ENCODE results near the gene RAB26.
"Not testable (repeated sequence)": the region's sequence is repeated elsewhere in the genome, so short reads cannot be mapped to it uniquely, and the experiment has no call there.

RAB26 gene

GRCh38 chr16:2114225-2114624 lies 34.2 kb upstream of the RAB26 start:
- not testable (repeated sequence) for H3K9me3 ChIP-seq (ENCODE audit: insufficient read depth, low read depth, low read length); H3K4me1 ChIP-seq (ENCODE audit: control insufficient read depth in 1 of 2, insufficient read depth in 2 of 2, low read length in 2 of 2); H3K9ac ChIP-seq (ENCODE audit: low read length); H4K91ac ChIP-seq (ENCODE audit: low read depth, low read length); H3K27me3 ChIP-seq (ENCODE audit: insufficient read depth, low read length); H2BK120ac ChIP-seq (ENCODE audit: insufficient read depth, low read length, poor library complexity); H3K18ac ChIP-seq (ENCODE audit: low read length); DNase-seq; H3K14ac ChIP-seq (ENCODE audit: low read length); H2AK5ac ChIP-seq (ENCODE audit: low read length); H3K27ac ChIP-seq (ENCODE audit: low read depth, low read length); H4K8ac ChIP-seq (ENCODE audit: low read depth, low read length); H2BK5ac ChIP-seq (ENCODE audit: low read depth, low read length, poor library complexity); H3K23ac ChIP-seq (ENCODE audit: low read length); H2AFZ ChIP-seq (ENCODE audit: insufficient read depth, low read length, poor library complexity); H3K79me2 ChIP-seq (ENCODE audit: control insufficient read depth, insufficient read depth, low read length, poor library complexity); H3K4me2 ChIP-seq (ENCODE audit: low read length); H3K79me1 ChIP-seq (ENCODE audit: low read length); H3K4me3 ChIP-seq (ENCODE audit: low read depth, low read length); H2BK12ac ChIP-seq (ENCODE audit: low read length); H3K4ac ChIP-seq (ENCODE audit: low read depth, low read length); H4K12ac ChIP-seq (ENCODE audit: low read depth, low read length)
- H3K36me3 ChIP-seq (ENCODE audit: control insufficient read depth in 1 of 2, insufficient read depth in 2 of 2, low read length in 2 of 2): peaks cover 39 to 52% of the 10 kb centered on the region in 2 experiments
- WGBS (ENCODE audit: extremely low coverage, insufficient coverage, insufficient read length): no CpG with 5 or more reads among the region's 26 CpGs

- no CpG with 5 or more reads among the region's 34 CpGs for WGBS (ENCODE audit: extremely low coverage, insufficient coverage, insufficient read length)
Observed at GRCh38 chr16:2114885-2115590, 33.4 kb upstream of the RAB26 start.

GRCh38 chr16:2115591-2115973 lies 32.8 kb upstream of the RAB26 start:
- Histone ChIP-seq H3K36me3 (ENCODE audit: control insufficient read depth in 1 of 2, insufficient read depth in 2 of 2, low read length in 2 of 2) (peaks cover 25 to 38% of the 10 kb centered on the region in 2 experiments), H2BK12ac (ENCODE audit: low read length) (no peak overlapping the region), H2BK5ac (ENCODE audit: low read depth, low read length, poor library complexity) (no peak overlapping the region), H2AK5ac (ENCODE audit: low read length) (no peak overlapping the region), H3K14ac (ENCODE audit: low read length) (no peak overlapping the region), H3K4me3 (ENCODE audit: low read depth, low read length) (no peak overlapping the region), H3K79me2 (ENCODE audit: control insufficient read depth, insufficient read depth, low read length, poor library complexity) (no peaks in the 10 kb centered on the region), H3K27ac (ENCODE audit: low read depth, low read length) (no peak overlapping the region), H3K18ac (ENCODE audit: low read length) (no peak overlapping the region), H4K91ac (ENCODE audit: low read depth, low read length) (no peak overlapping the region), H3K23ac (ENCODE audit: low read length) (no peak overlapping the region), H2AFZ (ENCODE audit: insufficient read depth, low read length, poor library complexity) (no peak overlapping the region), H2BK120ac (ENCODE audit: insufficient read depth, low read length, poor library complexity) (no peak overlapping the region), H4K8ac (ENCODE audit: low read depth, low read length) (no peak overlapping the region), H4K12ac (ENCODE audit: low read depth, low read length) (no peak overlapping the region), H3K4me1 (ENCODE audit: control insufficient read depth in 1 of 2, insufficient read depth in 2 of 2, low read length in 2 of 2) (no peaks in the 10 kb centered on the region), H3K9ac (ENCODE audit: low read length) (no peak overlapping the region), H3K79me1 (ENCODE audit: low read length) (no peaks in the 10 kb centered on the region), H3K4me2 (ENCODE audit: low read length) (no peak overlapping the region), H3K27me3 (ENCODE audit: insufficient read depth, low read length) (no peaks in the 10 kb centered on the region), H3K9me3 (ENCODE audit: insufficient read depth, low read depth, low read length) (no peaks in the 10 kb centered on the region), H3K4ac (ENCODE audit: low read depth, low read length) (no peak overlapping the region)
- no CpG with 5 or more reads among the region's 13 CpGs for WGBS (ENCODE audit: extremely low coverage, insufficient coverage, insufficient read length)
- no peak for DNase-seq

More at GRCh38 chr16:2114885-2115590, 33.4 kb upstream of the RAB26 start:
- not testable (repeated sequence) for H2AK5ac ChIP-seq (ENCODE audit: low read length); H3K4me1 ChIP-seq (ENCODE audit: control insufficient read depth in 1 of 2, insufficient read depth in 2 of 2, low read length in 2 of 2); H4K8ac ChIP-seq (ENCODE audit: low read depth, low read length); H2AFZ ChIP-seq (ENCODE audit: insufficient read depth, low read length, poor library complexity); H3K4me3 ChIP-seq (ENCODE audit: low read depth, low read length); H4K91ac ChIP-seq (ENCODE audit: low read depth, low read length); DNase-seq; H3K23ac ChIP-seq (ENCODE audit: low read length); H2BK12ac ChIP-seq (ENCODE audit: low read length); H3K79me2 ChIP-seq (ENCODE audit: control insufficient read depth, insufficient read depth, low read length, poor library complexity); H3K14ac ChIP-seq (ENCODE audit: low read length); H2BK5ac ChIP-seq (ENCODE audit: low read depth, low read length, poor library complexity); H3K18ac ChIP-seq (ENCODE audit: low read length); H3K9me3 ChIP-seq (ENCODE audit: insufficient read depth, low read depth, low read length); H3K27me3 ChIP-seq (ENCODE audit: insufficient read depth, low read length); H3K4me2 ChIP-seq (ENCODE audit: low read length); H2BK120ac ChIP-seq (ENCODE audit: insufficient read depth, low read length, poor library complexity); H3K4ac ChIP-seq (ENCODE audit: low read depth, low read length); H3K27ac ChIP-seq (ENCODE audit: low read depth, low read length); H4K12ac ChIP-seq (ENCODE audit: low read depth, low read length); H3K79me1 ChIP-seq (ENCODE audit: low read length); H3K9ac ChIP-seq (ENCODE audit: low read length)
- peaks cover 31 to 44% of the 10 kb centered on the region in 2 experiments for H3K36me3 ChIP-seq (ENCODE audit: control insufficient read depth in 1 of 2, insufficient read depth in 2 of 2, low read length in 2 of 2)

GRCh38 chr16:2116428-2116827 lies 32.0 kb upstream of the RAB26 start:
- not testable (repeated sequence) for H3K9ac ChIP-seq (ENCODE audit: low read length); H3K4me2 ChIP-seq (ENCODE audit: low read length); H3K4ac ChIP-seq (ENCODE audit: low read depth, low read length); H3K4me3 ChIP-seq (ENCODE audit: low read depth, low read length); H2BK5ac ChIP-seq (ENCODE audit: low read depth, low read length, poor library complexity); H2AK5ac ChIP-seq (ENCODE audit: low read length); H3K4me1 ChIP-seq (ENCODE audit: control insufficient read depth in 1 of 2, insufficient read depth in 2 of 2, low read length in 2 of 2); H3K23ac ChIP-seq (ENCODE audit: low read length); H2BK120ac ChIP-seq (ENCODE audit: insufficient read depth, low read length, poor library complexity); H3K27ac ChIP-seq (ENCODE audit: low read depth, low read length); H3K9me3 ChIP-seq (ENCODE audit: insufficient read depth, low read depth, low read length); DNase-seq; H3K79me2 ChIP-seq (ENCODE audit: control insufficient read depth, insufficient read depth, low read length, poor library complexity); H2AFZ ChIP-seq (ENCODE audit: insufficient read depth, low read length, poor library complexity); H3K79me1 ChIP-seq (ENCODE audit: low read length); H3K18ac ChIP-seq (ENCODE audit: low read length); H3K14ac ChIP-seq (ENCODE audit: low read length); H4K12ac ChIP-seq (ENCODE audit: low read depth, low read length); H4K8ac ChIP-seq (ENCODE audit: low read depth, low read length); H2BK12ac ChIP-seq (ENCODE audit: low read length); H4K91ac ChIP-seq (ENCODE audit: low read depth, low read length); H3K27me3 ChIP-seq (ENCODE audit: insufficient read depth, low read length)
- peaks cover 17 to 30% of the 10 kb centered on the region in 2 experiments for H3K36me3 ChIP-seq (ENCODE audit: control insufficient read depth in 1 of 2, insufficient read depth in 2 of 2, low read length in 2 of 2)
- WGBS (ENCODE audit: extremely low coverage, insufficient coverage, insufficient read length): no CpG with 5 or more reads among the region's 24 CpGs

Measured in trophoblast cell (in vitro differentiated cells and primary cell).